ENCODE measurements around the gene EPN2. TPM values are rescaled to one million over a fixed set of nuclear protein-coding genes. Genes with fewer than 3 reads are reported as not detected.

The EPN2 gene
- polyA plus RNA-seq, 1 of the 3 experiments (the other 2 are of a cell fraction): 38.9 TPM

GRCh38 chr17:19270347-19270703 is 33.2 kb downstream of the EPN2 start (continued):
- no peak for TF ChIP-seq PBX3 (IDR thresholded peaks at IDR 0.05)
- TF ChIP-seq, protein P1, sequence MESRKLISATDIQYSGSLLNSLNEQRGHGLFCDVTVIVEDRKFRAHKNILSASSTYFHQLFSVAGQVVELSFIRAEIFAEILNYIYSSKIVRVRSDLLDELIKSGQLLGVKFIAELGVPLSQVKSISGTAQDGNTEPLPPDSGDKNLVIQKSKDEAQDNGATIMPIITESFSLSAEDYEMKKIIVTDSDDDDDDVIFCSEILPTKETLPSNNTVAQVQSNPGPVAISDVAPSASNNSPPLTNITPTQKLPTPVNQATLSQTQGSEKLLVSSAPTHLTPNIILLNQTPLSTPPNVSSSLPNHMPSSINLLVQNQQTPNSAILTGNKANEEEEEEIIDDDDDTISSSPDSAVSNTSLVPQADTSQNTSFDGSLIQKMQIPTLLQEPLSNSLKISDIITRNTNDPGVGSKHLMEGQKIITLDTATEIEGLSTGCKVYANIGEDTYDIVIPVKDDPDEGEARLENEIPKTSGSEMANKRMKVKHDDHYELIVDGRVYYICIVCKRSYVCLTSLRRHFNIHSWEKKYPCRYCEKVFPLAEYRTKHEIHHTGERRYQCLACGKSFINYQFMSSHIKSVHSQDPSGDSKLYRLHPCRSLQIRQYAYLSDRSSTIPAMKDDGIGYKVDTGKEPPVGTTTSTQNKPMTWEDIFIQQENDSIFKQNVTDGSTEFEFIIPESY (IDR thresholded peaks at IDR 0.05; ENCODE audit: borderline replicate concordance, low read depth): no peak

GRCh38 chr17:19270704-19271611 is 33.8 kb downstream of the EPN2 start:
- H3K4me2 ChIP-seq: no peak overlapping the region
- DNase-seq: no peak
- CTCF ChIA-PET: interaction anchor here (0.8 to 2.0 kb wide), 4 partner anchors 9 to 200 kb away, joined by 3 to 5 read pairs (median 3); no protein-coding TSS in a partner anchor
- 92% methylated on average over 13 of the region's 13 CpGs for WGBS (ENCODE audit: low lambda C conversion rate)
- H2AFZ ChIP-seq (ENCODE audit: low read depth): no peak overlapping the region
- peaks cover 4 to 20% of the 10 kb centered on the region in 2 experiments for H3K36me3 ChIP-seq (replicated peaks in 1 of 2; ENCODE audit: control insufficient read depth in 1 of 2, insufficient read depth in 2 of 2, low read length in 1 of 2)
- H3K79me2 ChIP-seq (ENCODE audit: insufficient read depth): peaks cover 62% of the 10 kb centered on the region
- H3K9me2 ChIP-seq: no peaks in the 10 kb centered on the region
- H3K27ac ChIP-seq (ENCODE audit: low read depth in 2 of 2, low read length in 1 of 2): no peak overlapping the region; a peak in 1 of 4 replicates
- H3K9me3 ChIP-seq: no peaks in the 10 kb centered on the region
- H4K20me1 ChIP-seq (ENCODE audit: insufficient read depth): peaks cover 42% of the 10 kb centered on the region
- no peaks in the 10 kb centered on the region for H3K27me3 ChIP-seq (ENCODE audit: insufficient read depth)
- H3K9ac ChIP-seq: no peak overlapping the region
- POLR2A ChIA-PET: no interaction called here
- H3F3A ChIP-seq (replicated peaks; ENCODE audit: insufficient read depth): no peaks in the 10 kb centered on the region
- H3K4me3 ChIP-seq (ENCODE audit: low read depth in 2 of 2, low read length in 1 of 2): no peak overlapping the region
- H3K4me1 ChIP-seq (ENCODE audit: control insufficient read depth in 1 of 2, insufficient read depth in 2 of 2, low read depth in 1 of 2, low read length in 1 of 2): peaks cover 0 to 17% of the 10 kb centered on the region in 2 experiments; a peak in 1 of 4 replicates
- TF ChIP-seq, protein P2, sequence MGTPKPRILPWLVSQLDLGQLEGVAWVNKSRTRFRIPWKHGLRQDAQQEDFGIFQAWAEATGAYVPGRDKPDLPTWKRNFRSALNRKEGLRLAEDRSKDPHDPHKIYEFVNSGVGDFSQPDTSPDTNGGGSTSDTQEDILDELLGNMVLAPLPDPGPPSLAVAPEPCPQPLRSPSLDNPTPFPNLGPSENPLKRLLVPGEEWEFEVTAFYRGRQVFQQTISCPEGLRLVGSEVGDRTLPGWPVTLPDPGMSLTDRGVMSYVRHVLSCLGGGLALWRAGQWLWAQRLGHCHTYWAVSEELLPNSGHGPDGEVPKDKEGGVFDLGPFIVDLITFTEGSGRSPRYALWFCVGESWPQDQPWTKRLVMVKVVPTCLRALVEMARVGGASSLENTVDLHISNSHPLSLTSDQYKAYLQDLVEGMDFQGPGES (IDR thresholded peaks at IDR 0.05; ENCODE audit: low read depth, low read length): no peak
- no peak for TF ChIP-seq SIN3A (IDR thresholded peaks at IDR 0.05; ENCODE audit: borderline replicate concordance, low read depth, low read length)
- no peak for TF ChIP-seq SMC3 (IDR thresholded peaks at IDR 0.05; ENCODE audit: low read depth, low read length)
- TF ChIP-seq, protein P1 (IDR thresholded peaks at IDR 0.05; ENCODE audit: borderline replicate concordance, low read depth): no peak
- TF ChIP-seq GABPA (IDR thresholded peaks at IDR 0.05; ENCODE audit: low read depth): no peak
- no peak for TF ChIP-seq USF1 (IDR thresholded peaks at IDR 0.05; ENCODE audit: borderline replicate concordance, low read depth)
- no peak for TF ChIP-seq NFIC (IDR thresholded peaks at IDR 0.05; ENCODE audit: borderline replicate concordance)
- no peak for TF ChIP-seq EP300 (IDR thresholded peaks at IDR 0.05; ENCODE audit: borderline replicate concordance in 1 of 2, low read depth in 1 of 2, low read length in 1 of 2)
- no peak for TF ChIP-seq POLR2AphosphoS5 (IDR thresholded peaks at IDR 0.05; ENCODE audit: low read depth, low read length)
- TF ChIP-seq RCOR1 (IDR thresholded peaks at IDR 0.05; ENCODE audit: low read length): no peak
- no peak for TF ChIP-seq REST (IDR thresholded peaks at IDR 0.05; ENCODE audit: low read depth, low read length)
- TF ChIP-seq, protein P3, sequence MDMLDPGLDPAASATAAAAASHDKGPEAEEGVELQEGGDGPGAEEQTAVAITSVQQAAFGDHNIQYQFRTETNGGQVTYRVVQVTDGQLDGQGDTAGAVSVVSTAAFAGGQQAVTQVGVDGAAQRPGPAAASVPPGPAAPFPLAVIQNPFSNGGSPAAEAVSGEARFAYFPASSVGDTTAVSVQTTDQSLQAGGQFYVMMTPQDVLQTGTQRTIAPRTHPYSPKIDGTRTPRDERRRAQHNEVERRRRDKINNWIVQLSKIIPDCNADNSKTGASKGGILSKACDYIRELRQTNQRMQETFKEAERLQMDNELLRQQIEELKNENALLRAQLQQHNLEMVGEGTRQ (IDR thresholded peaks at IDR 0.05; ENCODE audit: borderline replicate concordance, low read depth, low read length): no peak

All from SK-N-SH (cell line).